Ecto neural progenitor cell (in vitro differentiated cells): ENCODE results near the gene NFATC1.

ENCODE experiments used
- DNase-seq: peaks from one replicate; pipeline ENCODE4 v3.0.0-alpha.2; 2018; ENCODE audit warnings: low spot score

NFATC1 gene

GRCh38 chr18:79423211-79424007, 27.7 kb downstream of the NFATC1 start:
- no peak for DNase-seq

GRCh38 chr18:79424008-79424565, 28.4 kb downstream of the NFATC1 start:
- no peak for DNase-seq

GRCh38 chr18:79424880-79425568, 29.3 kb downstream of the NFATC1 start:
- DNase-seq: no peak

GRCh38 chr18:79425569-79425886, 29.8 kb downstream of the NFATC1 start:
- DNase-seq: no peak

GRCh38 chr18:79426376-79427300, 30.9 kb downstream of the NFATC1 start:
- no peak for DNase-seq

GRCh38 chr18:79427368-79428225, 31.9 kb downstream of the NFATC1 start:
- no peak for DNase-seq

- DNase-seq: no peak
These were observed 32.6 kb downstream of the NFATC1 start for GRCh38 chr18:79428287-79428686.

GRCh38 chr18:79429381-79429780, 33.7 kb downstream of the NFATC1 start:
- no peak for DNase-seq

- DNase-seq: no peak
These were observed 34.1 kb downstream of the NFATC1 start for GRCh38 chr18:79429785-79430281.

- no peak for DNase-seq
These were observed 36.8 kb downstream of the NFATC1 start for GRCh38 chr18:79432376-79433120.

GRCh38 chr18:79433431-79433830, 37.7 kb downstream of the NFATC1 start:
- DNase-seq: no peak

GRCh38 chr18:79434607-79435401, 39.1 kb downstream of the NFATC1 start:
- no peak for DNase-seq

GRCh38 chr18:79436556-79437275, 41.0 kb downstream of the NFATC1 start:
- no peak for DNase-seq

GRCh38 chr18:79438089-79438897, 42.6 kb downstream of the NFATC1 start:
- no peak for DNase-seq

- no peak for DNase-seq
These were observed 43.3 kb downstream of the NFATC1 start for GRCh38 chr18:79438898-79439627.

GRCh38 chr18:79439628-79440023, 43.9 kb downstream of the NFATC1 start:
- DNase-seq: no peak
